GM23248 (cell line): ENCODE results near the gene NUDT9.

Experiments used
- EZH2 ChIP-seq: fragments of 200-600 bp; sonication (generic); IDR thresholded peaks from 2 replicates; pipeline ENCODE4 v1.6.1; 2018; ENCODE audit warnings: antibody characterized with exemption, mild to moderate bottlenecking; ENCODE audit not compliant: insufficient read depth, poor library complexity, severe bottlenecking
- EZH2phosphoT487 ChIP-seq: fragments of 200-600 bp; sonication (generic); IDR thresholded peaks from 2 replicates; pipeline ENCODE4 v1.6.1; 2018; ENCODE audit warnings: antibody characterized with exemption, moderate library complexity, mild to moderate bottlenecking, low read depth; ENCODE audit not compliant: insufficient read depth

DNA sequence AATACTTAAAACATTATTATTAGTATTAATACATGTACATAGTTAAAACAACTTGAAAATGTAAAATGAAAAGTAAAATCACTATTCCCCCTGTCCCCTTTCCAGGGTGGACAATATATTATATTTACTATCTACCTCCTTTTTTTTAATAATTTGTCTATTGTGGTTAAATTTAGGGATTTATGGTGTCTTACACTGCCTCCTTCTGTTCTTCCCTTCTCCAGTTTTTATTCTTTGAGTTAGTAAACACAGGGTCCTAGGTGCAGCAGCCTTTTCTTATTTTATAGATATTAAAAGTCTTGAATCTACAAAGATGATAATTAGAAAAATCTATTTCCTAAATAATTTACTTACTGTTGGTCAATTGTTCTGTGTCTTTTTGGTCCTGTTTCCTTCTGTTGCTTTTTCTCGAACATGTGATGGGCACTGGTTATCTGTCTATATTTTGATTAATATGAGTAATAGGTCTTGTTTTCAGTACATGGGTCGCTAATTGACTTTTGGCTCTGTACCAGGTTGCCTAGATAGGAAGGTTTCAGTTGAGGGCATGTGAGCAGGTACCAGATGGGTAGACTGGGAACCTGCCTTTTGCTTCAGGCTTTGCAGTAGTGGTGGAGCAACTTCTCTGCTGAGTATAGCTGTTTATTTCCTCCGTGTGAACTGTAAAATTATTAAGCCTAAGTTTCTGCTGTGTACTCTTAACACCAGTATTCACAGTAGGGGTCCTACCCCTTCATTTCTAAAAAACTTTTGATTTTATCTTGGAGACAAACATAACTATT is 1.1 kb downstream of the NUDT9 start:
- TF ChIP-seq EZH2phosphoT487 (no peak), EZH2 (no peak)
